Measurements from ENCODE around the gene KCNIP1. TPM values are rescaled to one million over a fixed set of nuclear protein-coding genes. Genes with fewer than 3 reads are reported as not detected.

The KCNIP1 gene
- total and polyA plus RNA-seq, 11 donors: 0.52 to 1.3 (median 1.2) TPM; not detected in 8

- no peak overlapping the region for H3K27ac ChIP-seq
- H3K4me1 ChIP-seq: peaks cover 0 to 2% (median 0%) of the 10 kb centered on the region in 12 donors
- WGBS, 4 donors: 93 to 96% (median 95%) methylated on average over 5 to 6 of the region's 6 CpGs
- DNase-seq: no peak
- intact Hi-C loops (cut with DNase I): no loop called here
- no peaks in the 10 kb centered on the region for H3K27me3 ChIP-seq
- H3K36me3 ChIP-seq: no peaks in the 10 kb centered on the region
- ATAC-seq: no peak
- no peak for TF ChIP-seq POLR2A (IDR thresholded peaks at IDR 0.05)
- TF ChIP-seq, protein P1, sequence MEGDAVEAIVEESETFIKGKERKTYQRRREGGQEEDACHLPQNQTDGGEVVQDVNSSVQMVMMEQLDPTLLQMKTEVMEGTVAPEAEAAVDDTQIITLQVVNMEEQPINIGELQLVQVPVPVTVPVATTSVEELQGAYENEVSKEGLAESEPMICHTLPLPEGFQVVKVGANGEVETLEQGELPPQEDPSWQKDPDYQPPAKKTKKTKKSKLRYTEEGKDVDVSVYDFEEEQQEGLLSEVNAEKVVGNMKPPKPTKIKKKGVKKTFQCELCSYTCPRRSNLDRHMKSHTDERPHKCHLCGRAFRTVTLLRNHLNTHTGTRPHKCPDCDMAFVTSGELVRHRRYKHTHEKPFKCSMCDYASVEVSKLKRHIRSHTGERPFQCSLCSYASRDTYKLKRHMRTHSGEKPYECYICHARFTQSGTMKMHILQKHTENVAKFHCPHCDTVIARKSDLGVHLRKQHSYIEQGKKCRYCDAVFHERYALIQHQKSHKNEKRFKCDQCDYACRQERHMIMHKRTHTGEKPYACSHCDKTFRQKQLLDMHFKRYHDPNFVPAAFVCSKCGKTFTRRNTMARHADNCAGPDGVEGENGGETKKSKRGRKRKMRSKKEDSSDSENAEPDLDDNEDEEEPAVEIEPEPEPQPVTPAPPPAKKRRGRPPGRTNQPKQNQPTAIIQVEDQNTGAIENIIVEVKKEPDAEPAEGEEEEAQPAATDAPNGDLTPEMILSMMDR (IDR thresholded peaks at IDR 0.05): no peak
- H3K9me3 ChIP-seq: no peaks in the 10 kb centered on the region
- H3K4me3 ChIP-seq: no peak overlapping the region
These were observed 85.8 kb downstream of the KCNIP1 start for GRCh38 chr5:170589643-170590042.

GRCh38 chr5:170590566-170590965, 86.7 kb downstream of the KCNIP1 start:
- Histone ChIP-seq H3K9me3 (no peaks in the 10 kb centered on the region), H3K27ac (no peak overlapping the region), H3K27me3 (no peaks in the 10 kb centered on the region), H3K4me3 (no peak overlapping the region), H3K36me3 (no peaks in the 10 kb centered on the region), H3K4me1 (no peaks in the 10 kb centered on the region)
- DNase-seq (no peak), ATAC-seq (no peak)
- TF ChIP-seq POLR2A (IDR thresholded peaks at IDR 0.05): no peak
- TF ChIP-seq, protein P1 (IDR thresholded peaks at IDR 0.05): no peak
- intact Hi-C loops (cut with DNase I): no loop called here
- WGBS, 4 donors: 50 to 80% (median 67%) methylated on average over 2 to 3 of the region's 3 CpGs

DNA sequence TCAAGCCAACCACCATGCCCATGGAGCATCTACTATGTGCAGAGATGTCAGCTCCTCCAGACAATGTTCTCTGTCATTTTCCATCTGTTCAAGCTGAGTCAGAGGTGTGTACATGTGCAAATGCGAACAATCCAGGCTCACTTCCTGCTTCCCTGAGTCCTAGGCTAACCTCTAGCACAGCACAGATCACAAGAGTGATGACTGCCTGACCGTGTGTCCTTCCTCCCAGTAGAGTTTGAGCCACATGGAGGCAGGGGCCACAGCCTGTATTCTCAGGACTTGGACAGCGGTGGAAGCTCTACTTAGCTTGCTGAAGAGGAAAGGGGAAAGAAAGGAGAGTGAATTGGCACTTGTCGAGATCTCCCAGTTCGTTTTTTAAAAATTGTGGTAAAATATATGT, 87.2 kb downstream of the KCNIP1 start:
- TF ChIP-seq, protein P1 (IDR thresholded peaks at IDR 0.05): no peak
- TF ChIP-seq POLR2A (IDR thresholded peaks at IDR 0.05): no peak
- Histone ChIP-seq H3K4me1 (no peaks in the 10 kb centered on the region), H3K27ac (no peak overlapping the region), H3K9me3 (no peaks in the 10 kb centered on the region), H3K36me3 (no peaks in the 10 kb centered on the region), H3K4me3 (no peak overlapping the region), H3K27me3 (no peaks in the 10 kb centered on the region)
- intact Hi-C loops (cut with DNase I): no loop called here
- DNase-seq: no peak
- 70 to 82% (median 71%) methylated on average over 5 of the region's 5 CpGs for WGBS, 4 donors
- ATAC-seq: peak in 1 of 4 donors; percentile 14

GRCh38 chr5:170596482-170597044, 92.7 kb downstream of the KCNIP1 start:
- 90 to 97% (median 94%) methylated on average over 3 to 4 of the region's 4 CpGs for WGBS, 4 donors
- peaks cover 0 to 21% (median 11%) of the 10 kb centered on the region in 12 donors for H3K4me1 ChIP-seq
- TF ChIP-seq, protein P1 (IDR thresholded peaks at IDR 0.05): no peak
- TF ChIP-seq POLR2A (IDR thresholded peaks at IDR 0.05): no peak
- no peak for ATAC-seq
- no peak overlapping the region for H3K4me3 ChIP-seq
- intact Hi-C loops (cut with DNase I): no loop called here
- H3K9me3 ChIP-seq: no peaks in the 10 kb centered on the region
- H3K27me3 ChIP-seq: peaks cover 0 to 3% (median 0%) of the 10 kb centered on the region in 9 donors
- H3K36me3 ChIP-seq: no peaks in the 10 kb centered on the region
- no peak for DNase-seq
- no peak overlapping the region for H3K27ac ChIP-seq

Data from heart left ventricle (tissue), 16 donors.